WTC11 (cell line): ENCODE measurements around the gene CUTC.

Experiments used
- CTCF ChIP-seq: fragments of 200-600 bp; IDR thresholded peaks from 2 replicates; pipeline ENCODE4 v1.8.0; 2022; ENCODE audit warnings: antibody characterized with exemption
- JUN ChIP-seq: sonication (generic); formaldehyde crosslinking; IDR thresholded peaks from 2 replicates; pipeline ENCODE4 v1.8.0; 2023; ENCODE audit warnings: mild to moderate bottlenecking, missing genetic modification reagents
- MAX ChIP-seq: sonication (generic); formaldehyde crosslinking; IDR thresholded peaks from 2 replicates; pipeline ENCODE4 v1.8.0; 2022; ENCODE audit warnings: mild to moderate bottlenecking, missing genetic modification reagents
- NR2C2 ChIP-seq: sonication (generic); formaldehyde crosslinking; IDR thresholded peaks from 2 replicates; pipeline ENCODE4 v1.8.0; 2022; ENCODE audit warnings: mild to moderate bottlenecking, missing genetic modification reagents

DNA sequence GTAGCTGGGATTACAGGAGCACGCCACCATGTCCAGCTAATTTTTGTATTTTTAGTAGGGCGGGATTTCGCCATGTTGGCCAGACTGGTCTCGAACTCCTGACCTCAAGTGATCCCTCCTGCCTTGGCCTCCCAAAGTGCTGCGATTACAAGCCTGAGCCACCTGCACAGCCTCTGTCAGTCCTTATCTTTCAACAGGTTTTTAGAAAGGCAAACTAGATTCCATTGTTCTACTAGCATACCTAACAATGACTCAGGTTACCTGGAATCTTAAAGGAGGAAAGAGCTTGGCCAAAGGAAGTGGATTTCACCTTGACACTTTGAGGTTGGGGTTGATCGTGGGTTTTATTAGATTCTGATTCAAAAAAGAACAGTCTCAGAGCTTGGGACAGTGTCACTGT, 53.6 kb downstream of the CUTC start:
- TF ChIP-seq CTCF (no peak), JUN (CRISPR knock-in tag) (no peak), NR2C2 (no peak), MAX (no peak)
